ENCODE results near the gene SCN8A. TPM values are rescaled to one million over a fixed set of nuclear protein-coding genes. Genes with fewer than 3 reads are reported as not detected.
"Not testable (repeated sequence)": the region's sequence is repeated elsewhere in the genome, so short reads cannot be mapped to it uniquely, and the experiment has no call there.

Gene SCN8A
- total RNA-seq, 1 experiment from 2014 or later, result 5.4 TPM

DNA sequence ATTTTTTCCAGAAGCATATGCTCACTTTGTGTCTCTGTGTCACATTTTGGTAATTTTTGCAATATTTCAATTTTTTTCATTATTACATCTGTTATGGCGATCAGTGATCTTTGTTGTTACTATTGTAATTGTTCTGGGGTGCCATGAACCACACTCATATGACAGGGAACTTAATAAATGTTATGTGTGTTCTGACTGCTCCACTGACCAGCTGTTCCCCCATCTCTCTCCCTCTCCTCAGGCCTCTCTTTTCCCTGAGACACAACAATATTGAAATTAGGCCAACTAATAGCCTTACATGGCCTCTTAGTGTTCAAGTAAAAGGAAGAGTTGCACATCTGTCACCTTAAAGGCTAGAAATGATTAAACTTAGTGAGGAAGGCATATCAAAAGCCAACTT, 46.0 kb downstream of the SCN8A start:
- H3K36me3 Mint-ChIP-seq (ENCODE audit: insufficient read depth, unreplicated experiment), result no peaks in the 10 kb centered on the region
- no peak overlapping the region for H3K4me3 Mint-ChIP-seq (ENCODE audit: low read depth, unreplicated experiment)
- DNase-seq, result no peak
- no TSS peak for BruUV-seq (replicated peaks)
- CTCF ChIA-PET, result no interaction called here
- peaks cover 2% of the 10 kb centered on the region for H3K4me1 Mint-ChIP-seq (ENCODE audit: low read depth, unreplicated experiment)
- H3K9me3 Mint-ChIP-seq (ENCODE audit: low read depth, unreplicated experiment), result peaks cover 2% of the 10 kb centered on the region
- H3K27me3 Mint-ChIP-seq (ENCODE audit: unreplicated experiment), result no peaks in the 10 kb centered on the region
- H3K27ac Mint-ChIP-seq (ENCODE audit: unreplicated experiment), result no peak overlapping the region
- intact Hi-C loops (cut with micrococcal nuclease; ENCODE audit: unreplicated experiment), result no loop called here
- no peak for TF ChIP-seq CTCF (IDR thresholded peaks at IDR 0.05; ENCODE audit: unreplicated experiment)

GRCh38 chr12:51639361-51639760, 48.3 kb downstream of the SCN8A start:
- no peak for DNase-seq
- Mint-ChIP-seq H3K27me3 (ENCODE audit: unreplicated experiment) (no peaks in the 10 kb centered on the region), H3K4me3 (ENCODE audit: low read depth, unreplicated experiment) (no peak overlapping the region), H3K4me1 (ENCODE audit: low read depth, unreplicated experiment) (no peaks in the 10 kb centered on the region), H3K9me3 (ENCODE audit: low read depth, unreplicated experiment) (peaks cover 2% of the 10 kb centered on the region), H3K36me3 (ENCODE audit: insufficient read depth, unreplicated experiment) (no peaks in the 10 kb centered on the region), H3K27ac (ENCODE audit: unreplicated experiment) (no peak overlapping the region)
- intact Hi-C loops (cut with micrococcal nuclease; ENCODE audit: unreplicated experiment), result no loop called here
- no TSS peak for BruUV-seq (replicated peaks)
- TF ChIP-seq CTCF (IDR thresholded peaks at IDR 0.05; ENCODE audit: unreplicated experiment), result no peak
- CTCF ChIA-PET, result no interaction called here

DNA sequence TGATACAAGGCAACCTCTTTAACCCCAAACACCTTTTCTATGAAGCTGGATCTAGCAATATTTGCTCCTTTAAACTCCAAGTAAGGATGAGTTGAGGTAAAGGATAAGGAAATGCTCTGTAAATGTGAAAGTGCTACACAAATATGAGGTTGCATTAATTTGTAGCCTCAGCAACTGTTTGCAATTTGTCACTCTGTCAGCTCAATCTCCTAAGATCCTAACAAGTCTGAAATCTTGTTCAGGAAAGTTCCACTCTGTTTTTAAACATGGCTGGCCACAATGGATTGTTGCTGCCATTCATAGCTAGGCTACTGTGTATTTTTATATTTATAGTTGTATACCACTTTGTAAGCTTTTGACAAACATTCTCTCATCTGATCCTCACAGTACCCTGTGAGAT, 51.3 kb downstream of the SCN8A start:
- no peak for DNase-seq
- TF ChIP-seq CTCF (IDR thresholded peaks at IDR 0.05; ENCODE audit: unreplicated experiment), result no peak
- Mint-ChIP-seq H3K36me3 (ENCODE audit: insufficient read depth, unreplicated experiment) (no peaks in the 10 kb centered on the region), H3K4me3 (ENCODE audit: low read depth, unreplicated experiment) (no peak overlapping the region), H3K9me3 (ENCODE audit: low read depth, unreplicated experiment) (peaks cover 2% of the 10 kb centered on the region), H3K27ac (ENCODE audit: unreplicated experiment) (no peak overlapping the region), H3K4me1 (ENCODE audit: low read depth, unreplicated experiment) (no peaks in the 10 kb centered on the region), H3K27me3 (ENCODE audit: unreplicated experiment) (no peaks in the 10 kb centered on the region)
- BruUV-seq (replicated peaks), result no TSS peak
- intact Hi-C loops (cut with micrococcal nuclease; ENCODE audit: unreplicated experiment), result no loop called here
- CTCF ChIA-PET, result no interaction called here

- H3K27me3 Mint-ChIP-seq (ENCODE audit: unreplicated experiment), result no peaks in the 10 kb centered on the region
- no peaks in the 10 kb centered on the region for H3K4me1 Mint-ChIP-seq (ENCODE audit: low read depth, unreplicated experiment)
- CTCF ChIA-PET, result no interaction called here
- H3K9me3 Mint-ChIP-seq (ENCODE audit: low read depth, unreplicated experiment), result no peaks in the 10 kb centered on the region
- H3K36me3 Mint-ChIP-seq (ENCODE audit: insufficient read depth, unreplicated experiment), result no peaks in the 10 kb centered on the region
- no peak for TF ChIP-seq CTCF (IDR thresholded peaks at IDR 0.05; ENCODE audit: unreplicated experiment)
- BruUV-seq (replicated peaks), result no TSS peak
- no peak for DNase-seq
- intact Hi-C loops (cut with micrococcal nuclease; ENCODE audit: unreplicated experiment), result no loop called here
- H3K27ac Mint-ChIP-seq (ENCODE audit: unreplicated experiment), result no peak overlapping the region
- H3K4me3 Mint-ChIP-seq (ENCODE audit: low read depth, unreplicated experiment), result no peak overlapping the region
Measured at GRCh38 chr12:51643951-51644350, 52.9 kb downstream of the SCN8A start.

GRCh38 chr12:51644691-51645090, 53.7 kb downstream of the SCN8A start:
- H3K4me3 Mint-ChIP-seq (ENCODE audit: low read depth, unreplicated experiment); H3K27ac Mint-ChIP-seq (ENCODE audit: unreplicated experiment); H3K9me3 Mint-ChIP-seq (ENCODE audit: low read depth, unreplicated experiment); BruUV-seq (replicated peaks); H3K36me3 Mint-ChIP-seq (ENCODE audit: insufficient read depth, unreplicated experiment); CTCF ChIA-PET; H3K27me3 Mint-ChIP-seq (ENCODE audit: unreplicated experiment); intact Hi-C loops (cut with micrococcal nuclease; ENCODE audit: unreplicated experiment); DNase-seq; H3K4me1 Mint-ChIP-seq (ENCODE audit: low read depth, unreplicated experiment): not testable (repeated sequence)
